Upper lobe of left lung (tissue), 4 donors: ENCODE measurements around the gene NR3C1.

Experiments
- CTCF ChIP-seq, 6 experiments: fragments of 450-650 bp in 4 of 6; fragments of 200-600 bp in 2 of 6; sonication (generic) in 2 of 6; IDR thresholded peaks; one replicate each; pipeline ENCODE4 v1.5.1; 2016 to 2019; ENCODE audit warnings: antibody characterized with exemption in 6 of 6
- EP300 ChIP-seq, 4 donors: sonication (generic); formaldehyde crosslinking; IDR thresholded peaks; one replicate each; pipeline ENCODE4 v1.5.1; 2017; ENCODE audit warnings: antibody characterized with exemption in 4 of 4, control low read depth in 2 of 4
- POLR2A ChIP-seq, 4 donors: fragments of 450-650 bp; IDR thresholded peaks; one replicate each; pipeline ENCODE4 v1.5.1; 2016 to 2017; ENCODE audit warnings: antibody characterized with exemption in 4 of 4, mild to moderate bottlenecking in 2 of 4
- POLR2AphosphoS5 ChIP-seq, 2 donors: sonication (generic); formaldehyde crosslinking; IDR thresholded peaks; one replicate each; pipeline ENCODE4 v1.5.1; 2017; ENCODE audit warnings: antibody characterized with exemption in 2 of 2

- TF ChIP-seq CTCF (IDR thresholded peaks at IDR 0.05) (no peak), POLR2AphosphoS5 (IDR thresholded peaks at IDR 0.05) (no peak), POLR2A (IDR thresholded peaks at IDR 0.05) (no peak), EP300 (IDR thresholded peaks at IDR 0.05) (no peak)
Measured at GRCh38 chr5:143306040-143306439, 97.4 kb downstream of the NR3C1 start.
